Suprapubic skin (tissue), 4 donors: ENCODE measurements around the gene HOXB4. TPM values are rescaled to one million over a fixed set of nuclear protein-coding genes. Genes with fewer than 3 reads are reported as not detected.
A peak's percentile ranks its signal among the peaks of the same experiment; 100 is the strongest.

Experiments
- DNase-seq, 2 donors: peaks; one replicate each; pipeline ENCODE4 v3.0.0-alpha.2; 2019; ENCODE audit warnings: low spot score in 2 of 2
- H3K27ac ChIP-seq: fragments of 200-600 bp; sonication (generic); one replicate; pipeline ENCODE4 v1.5.1; 2019
- H3K27me3 ChIP-seq: fragments of 200-600 bp; sonication (generic); one replicate; pipeline ENCODE4 v1.5.1; 2019
- H3K36me3 ChIP-seq: fragments of 200-600 bp; sonication (generic); one replicate; pipeline ENCODE4 v1.5.1; 2019
- H3K4me1 ChIP-seq: fragments of 200-600 bp; sonication (generic); one replicate; pipeline ENCODE4 v1.5.1; 2019
- H3K4me3 ChIP-seq: fragments of 200-600 bp; sonication (generic); one replicate; pipeline ENCODE4 v1.5.1; 2019; ENCODE audit warnings: mild to moderate bottlenecking
- H3K9me3 ChIP-seq: fragments of 200-600 bp; sonication (generic); one replicate; pipeline ENCODE4 v1.5.1; 2019
- CTCF ChIP-seq, 2 donors: fragments of 200-600 bp in 1 of 2; fragments of 450-650 bp in 1 of 2; sonication (generic) in 1 of 2; IDR thresholded peaks; one replicate each; pipeline ENCODE4 v1.5.1; 2016 to 2019; ENCODE audit warnings: antibody characterized with exemption in 2 of 2, mild to moderate bottlenecking in 1 of 2, moderate library complexity in 1 of 2
- EP300 ChIP-seq: sonication (generic); formaldehyde crosslinking; IDR thresholded peaks from one replicate; pipeline ENCODE4 v1.6.1; 2017; ENCODE audit warnings: antibody characterized with exemption
- POLR2A ChIP-seq, 2 donors: fragments of 450-650 bp; IDR thresholded peaks; one replicate each; pipeline ENCODE4 v1.6.1; 2017; ENCODE audit warnings: antibody characterized with exemption in 2 of 2, mild to moderate bottlenecking in 2 of 2, moderate library complexity in 2 of 2
- POLR2AphosphoS5 ChIP-seq, 3 donors: sonication (generic); formaldehyde crosslinking; IDR thresholded peaks; one replicate each; pipeline ENCODE4 v1.6.1; 2017; ENCODE audit warnings: antibody characterized with exemption in 3 of 3
- WGBS: methylation state at CpG from one replicate; pipeline ENCODE4 v1.1.5; 2018; 5-methylcytosine and 5-hydroxymethylcytosine counted together
- total RNA-seq, 4 donors: library from RNA; depleted of rRNA; stranded (reverse); fragments of >200 nt; gene quantifications; one replicate each; pipeline ENCODE4 v1.1.0, GENCODE V29; 2016

Gene HOXB4
- total RNA-seq, 4 donors from 2014 or later: 0.42 to 3.5 (median 1.0) TPM

- Histone ChIP-seq H3K27me3 (peaks cover 23% of the 10 kb centered on the region), H3K4me1 (peaks cover 25% of the 10 kb centered on the region), H3K9me3 (no peaks in the 10 kb centered on the region), H3K27ac (no peak overlapping the region), H3K4me3 (peak overlapping the region; percentile 27), H3K36me3 (no peaks in the 10 kb centered on the region)
- TF ChIP-seq POLR2A (IDR thresholded peaks at IDR 0.05) (no peak), EP300 (no peak), CTCF (IDR thresholded peaks at IDR 0.05) (no peak), POLR2AphosphoS5 (IDR thresholded peaks at IDR 0.05) (no peak)
- no peak for DNase-seq
- 25% methylated on average over 54 of the region's 59 CpGs for WGBS
These were observed 51.3 kb downstream of the HOXB4 start for GRCh38 chr17:48526608-48527546.

Other genes starting within 250 kb of the HOXB4 start
- gene SKAP1, start 148.1 kb downstream of the HOXB4 start, total RNA-seq: 1 to 10 TPM in 2 of 4 donors, not detected in 2; 1.0 to 1.5 TPM
- not detected for gene HOXB1, start 47.3 kb downstream of the HOXB4 start, total RNA-seq
- gene HOXB2, start 33.2 kb downstream of the HOXB4 start, total RNA-seq: 10 to 100 TPM in 2 of 4 donors, 1 to 10 TPM in 2; 8.4 to 13.6 (median 9.9) TPM
- gene HOXB3, start 11.9 kb upstream of the HOXB4 start, total RNA-seq: 10 to 100 TPM in 1 of 4 donors, 1 to 10 TPM in 3; 2.3 to 20.8 (median 3.9) TPM
- gene HOXB5, start 15.4 kb upstream of the HOXB4 start, total RNA-seq: under 1 TPM in 2 of 4 donors, not detected in 2; 0.72 to 0.80 TPM
- 1 to 10 TPM in 2 of 4 donors, under 1 TPM in 1, not detected in 1; 0.39 to 4.5 (median 1.3) TPM for gene HOXB6, start 26.6 kb upstream of the HOXB4 start, total RNA-seq
- gene HOXB7, start 32.7 kb upstream of the HOXB4 start, total RNA-seq: 1 to 10 TPM in 3 of 4 donors, under 1 TPM in 1; 0.95 to 3.6 (median 2.4) TPM
- gene HOXB8, start 36.9 kb upstream of the HOXB4 start, total RNA-seq: not detected
- under 1 TPM in 2 of 4 donors, not detected in 2; 0.23 to 0.42 TPM for gene HOXB9, start 48.0 kb upstream of the HOXB4 start, total RNA-seq
- gene PRAC1, start 144.2 kb upstream of the HOXB4 start, total RNA-seq: not detected
- gene PRAC2, start 144.8 kb upstream of the HOXB4 start, total RNA-seq: not detected
- gene HOXB13, start 150.4 kb upstream of the HOXB4 start, total RNA-seq: not detected
- gene TTLL6, start 238.9 kb upstream of the HOXB4 start, total RNA-seq: not detected